Vagina (tissue), 2 donors: ENCODE data around the gene TEC.

Experiments
- CTCF ChIP-seq, 3 experiments: fragments of 450-650 bp in 2 of 3; fragments of 200-600 bp in 1 of 3; sonication (generic) in 1 of 3; IDR thresholded peaks; one replicate each; pipeline ENCODE4 v1.5.1; 2017 to 2019; ENCODE audit warnings: antibody characterized with exemption in 3 of 3, mild to moderate bottlenecking in 2 of 3, moderate library complexity in 2 of 3
- POLR2A ChIP-seq, 2 donors: fragments of 450-650 bp; IDR thresholded peaks; one replicate each; pipeline ENCODE4 v1.6.1; 2017; ENCODE audit warnings: antibody characterized with exemption in 2 of 2, mild to moderate bottlenecking in 2 of 2, moderate library complexity in 2 of 2
- POLR2AphosphoS5 ChIP-seq, 2 donors: sonication (generic); formaldehyde crosslinking; IDR thresholded peaks; one replicate each; pipeline ENCODE4 v1.9.0; 2017; ENCODE audit warnings: antibody characterized with exemption in 2 of 2, mild to moderate bottlenecking in 2 of 2, low read depth in 1 of 2; ENCODE audit not compliant: insufficient read depth in 1 of 2

GRCh38 chr4:48267574-48267973, 2.1 kb downstream of the TEC start:
- TF ChIP-seq CTCF (IDR thresholded peaks at IDR 0.05), result no peak
- TF ChIP-seq POLR2AphosphoS5 (IDR thresholded peaks at IDR 0.05; ENCODE audit: insufficient read depth in 1 of 2, low read depth in 1 of 2), result no peak
- no peak for TF ChIP-seq POLR2A (IDR thresholded peaks at IDR 0.05)
